Adrenal gland (tissue), 5 donors: ENCODE measurements around the gene FGFR3.

ENCODE experiments used
- CTCF ChIP-seq, 6 experiments: fragments of 450-650 bp in 4 of 6; fragments of 200-600 bp in 2 of 6; sonication (generic) in 1 of 6; IDR thresholded peaks; 1 replicate in 5 of 6; 2 replicates in 1 of 6; pipeline versions ENCODE4 v1.5.1 to v1.8.0; 2016 to 2021; ENCODE audit warnings: antibody characterized with exemption in 6 of 6, mild to moderate bottlenecking in 2 of 6, moderate library complexity in 1 of 6
- POLR2A ChIP-seq, 2 donors: fragments of 450-650 bp; IDR thresholded peaks; one replicate each; pipeline ENCODE4 v1.6.1; 2017; ENCODE audit warnings: antibody characterized with exemption in 2 of 2, mild to moderate bottlenecking in 2 of 2, moderate library complexity in 1 of 2
- donor health status: DM: no; HTN: no; CAD: no.

- no peak for TF ChIP-seq CTCF (IDR thresholded peaks at IDR 0.05)
- TF ChIP-seq POLR2A (IDR thresholded peaks at IDR 0.05): no peak
Observed at GRCh38 chr4:1756893-1757779, 36.0 kb upstream of the FGFR3 start.
